Endometrium (tissue), 2 donors: Measurements from ENCODE around the gene RBM24.

Experiments used
- FAIRE-seq: peaks from 2 replicates; lab custom pipeline; 2012; peaks lifted over from hg19 to GRCh38; lab: Jason Lieb, UNC
- donor health status: control.
- donor health status: control.

RBM24 gene

DNA sequence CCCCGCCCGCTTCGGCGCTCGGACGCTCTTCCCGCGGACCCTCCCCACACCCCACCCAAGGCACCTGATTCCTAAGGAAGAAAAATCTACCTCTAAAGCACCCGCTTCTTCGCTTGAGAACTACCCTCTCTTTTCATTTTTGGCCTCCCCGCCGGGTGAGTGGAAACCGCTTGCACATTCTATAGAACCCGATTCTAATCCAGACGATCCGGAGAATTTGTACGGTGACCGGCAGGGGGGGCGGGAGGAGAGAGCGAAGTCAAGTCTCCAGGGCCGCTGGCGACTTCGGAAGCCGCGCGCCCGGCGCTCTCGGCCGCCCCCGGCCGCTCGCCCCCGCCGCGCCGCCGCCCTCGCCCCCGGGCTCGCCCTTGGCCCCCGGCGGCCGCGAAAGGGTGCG is at the start of gene RBM24:
Gene RBM24, plus strand, starts transcription at position 262 of the 397 bp plus-strand sequence. CDS start 221 bp downstream, outside the sequence.
- no peak for FAIRE-seq

DNA sequence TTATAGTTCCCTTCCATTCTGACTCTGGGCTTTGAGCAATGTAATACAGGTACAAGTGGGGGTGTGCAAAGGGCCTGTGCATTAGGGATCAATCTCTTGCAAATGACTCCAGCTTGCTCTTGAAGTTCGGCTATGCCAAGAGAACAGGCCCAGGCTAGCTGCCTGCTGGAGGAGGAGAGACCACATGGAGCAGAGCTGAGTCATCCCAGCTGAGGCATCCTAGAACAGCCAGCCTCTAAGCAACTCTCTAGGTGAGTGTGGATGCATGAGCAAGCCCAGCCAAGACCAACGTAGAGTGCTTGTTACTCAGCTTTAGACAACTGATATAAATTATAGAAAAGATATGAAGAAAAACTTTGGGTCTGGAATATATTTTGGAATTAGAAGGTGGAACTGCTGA is 47.6 kb upstream of the RBM24 start:
- no peak for FAIRE-seq

DNA sequence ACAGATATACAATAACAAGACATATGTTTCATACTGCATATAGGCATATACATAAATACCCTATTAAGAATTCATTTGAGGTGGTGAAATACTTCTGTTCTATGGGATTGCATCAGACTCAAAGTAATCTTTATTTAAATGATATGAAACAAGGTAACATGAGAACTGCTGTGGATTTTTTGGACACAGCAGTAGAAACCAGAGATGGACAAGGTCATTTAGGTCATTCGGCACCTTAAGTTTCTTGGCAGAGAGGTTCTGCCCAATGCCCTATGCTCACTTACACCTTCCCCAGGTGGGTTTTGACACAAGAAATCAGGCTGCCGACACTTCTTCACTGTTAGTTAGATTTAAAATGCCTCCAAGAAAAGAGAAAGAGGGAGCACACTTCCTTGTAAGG is 43.9 kb upstream of the RBM24 start:
- FAIRE-seq: no peak

DNA sequence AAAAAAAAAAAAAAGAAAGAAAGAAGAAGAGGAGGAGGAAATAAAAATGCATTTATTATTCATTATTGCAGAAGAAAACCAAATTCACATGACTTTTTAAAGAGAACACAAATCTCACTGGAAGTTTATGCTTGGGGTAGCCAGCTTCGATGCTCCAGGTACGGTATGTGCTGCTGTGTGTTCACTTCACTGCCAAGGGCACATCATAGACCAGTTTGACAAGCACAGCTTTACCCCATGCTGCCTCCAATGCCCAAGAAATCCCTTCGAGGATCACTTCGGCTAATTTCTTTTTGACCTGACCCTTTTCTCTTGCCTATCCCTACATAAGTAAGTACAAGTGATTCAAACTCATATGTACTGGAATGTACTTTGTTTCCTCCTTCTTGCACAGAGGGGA is 41.9 kb upstream of the RBM24 start:
- FAIRE-seq: no peak

DNA sequence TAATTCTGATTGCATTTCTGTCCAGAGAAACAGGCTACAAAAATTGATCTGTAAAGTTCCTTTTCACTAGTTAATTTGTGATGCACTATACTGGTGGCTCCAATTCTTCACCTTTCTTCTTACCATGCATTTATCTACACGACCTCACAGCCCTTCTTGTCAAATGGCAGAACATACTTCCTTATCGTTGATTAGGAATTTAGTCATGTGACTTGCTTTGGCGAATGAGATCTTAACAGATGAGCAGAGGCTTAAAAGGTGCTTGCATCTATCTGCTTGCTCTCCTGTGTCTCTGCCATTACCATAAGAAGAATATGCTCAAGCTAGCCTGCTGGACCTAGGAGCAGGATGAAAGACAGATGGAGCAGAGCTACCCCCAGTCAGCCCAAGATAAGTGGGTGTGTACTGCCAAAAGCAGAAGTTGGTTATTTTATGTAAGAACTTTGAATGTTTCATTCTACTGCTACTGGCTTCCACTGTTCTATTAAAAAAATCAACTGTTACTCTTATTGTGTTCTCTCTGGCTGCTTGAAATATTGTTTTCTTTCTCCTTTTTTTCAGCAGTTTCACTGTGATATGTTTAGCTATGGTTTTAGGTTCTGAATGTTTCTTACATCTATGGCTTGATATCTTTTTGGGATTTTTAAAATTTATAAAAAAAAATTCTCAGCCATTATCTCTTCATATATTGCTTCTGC is 40.2 kb upstream of the RBM24 start:
- FAIRE-seq: no peak

DNA sequence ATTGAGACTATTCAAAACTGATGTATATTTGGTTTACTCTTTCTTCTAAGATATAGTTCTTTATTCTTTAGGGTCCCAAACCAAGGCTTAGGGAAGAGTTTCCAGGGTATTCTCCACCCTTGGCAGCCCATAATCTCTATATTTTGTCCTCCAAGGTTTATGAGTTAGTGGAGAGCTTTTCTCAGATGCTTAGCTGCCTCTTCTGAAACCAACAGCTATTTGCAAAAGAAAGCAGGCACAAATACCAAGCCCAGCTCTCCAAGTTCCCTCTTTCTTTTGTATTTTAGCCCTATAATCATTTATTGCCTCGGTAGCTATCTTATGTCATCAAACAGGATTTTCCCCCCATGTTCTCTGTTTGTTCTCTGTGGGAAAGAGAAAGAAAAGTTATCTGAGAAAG is 39.1 kb upstream of the RBM24 start:
- FAIRE-seq: no peak

DNA sequence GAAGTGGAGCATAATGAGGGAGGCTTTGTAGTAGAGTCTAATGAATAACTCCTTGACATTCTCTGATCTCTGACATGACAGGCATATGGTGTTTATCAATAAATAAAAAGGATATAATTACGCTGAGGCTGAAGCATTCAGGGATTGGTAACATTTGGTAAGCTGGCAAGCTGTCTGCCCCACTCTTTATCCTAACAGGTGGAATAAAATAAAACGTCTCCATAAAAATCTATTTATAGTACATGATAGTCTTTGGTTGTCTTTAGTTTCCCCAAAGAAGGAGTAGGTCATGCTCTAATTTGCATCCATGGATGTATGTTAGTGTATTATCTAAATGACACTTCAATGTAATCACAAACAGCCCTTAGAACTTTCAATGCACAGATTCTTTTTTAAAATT is 30.9 kb upstream of the RBM24 start:
- FAIRE-seq: no peak

DNA sequence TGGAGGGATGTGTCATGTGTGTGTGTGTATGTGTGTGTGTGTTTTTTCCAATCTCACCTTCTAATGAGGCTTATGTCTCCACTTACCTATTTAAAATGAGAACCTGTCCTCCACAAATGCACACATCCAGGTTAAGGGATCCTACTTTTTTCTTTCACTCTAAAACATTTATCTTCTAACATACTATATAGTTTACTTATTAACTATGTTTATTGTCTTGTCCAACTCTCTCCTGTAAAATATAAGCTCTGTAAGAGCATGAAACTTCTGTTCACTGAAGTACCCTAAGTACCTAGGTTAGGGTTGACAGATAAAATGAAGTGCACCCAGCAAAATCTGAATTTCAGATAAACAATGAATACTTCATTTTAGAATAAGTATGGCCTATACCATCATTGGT is 29.2 kb upstream of the RBM24 start:
- no peak for FAIRE-seq

DNA sequence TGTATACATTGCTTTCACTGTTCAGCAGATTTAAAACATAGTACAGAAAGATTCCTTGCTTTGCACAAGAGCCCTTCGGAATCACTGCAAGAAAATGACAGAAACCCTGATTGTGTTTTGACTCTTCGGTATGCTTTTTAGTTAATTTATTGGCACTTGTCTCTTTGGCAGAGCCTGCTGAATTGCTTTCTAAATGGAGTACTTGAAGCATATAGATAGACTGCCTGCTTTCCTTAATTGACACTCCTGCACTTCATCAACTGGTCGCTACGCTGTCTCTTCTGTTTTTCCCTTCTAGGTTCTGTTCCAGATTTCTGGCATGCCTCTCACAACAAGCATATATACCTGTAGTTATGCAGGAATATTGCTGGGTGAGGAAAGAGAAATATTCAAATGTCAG is 22.4 kb upstream of the RBM24 start:
- no peak for FAIRE-seq

DNA sequence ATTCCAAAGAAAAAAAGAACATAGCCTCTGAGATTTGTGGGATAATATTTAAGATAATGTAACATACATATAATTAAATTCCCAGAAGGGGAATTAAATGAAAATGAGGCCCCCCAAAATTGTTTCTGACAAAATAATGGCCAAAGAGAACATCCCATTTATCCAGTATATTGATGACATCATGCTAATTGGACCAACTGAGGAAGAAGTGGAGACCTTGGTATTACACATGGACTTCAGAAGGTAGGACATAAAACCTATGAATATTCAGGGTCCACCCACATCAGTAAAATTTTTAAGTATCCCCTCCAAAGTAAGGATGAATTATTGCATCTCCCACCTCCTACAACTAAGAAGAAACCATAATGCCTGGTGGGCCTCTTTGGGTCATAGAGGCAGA is 15.6 kb upstream of the RBM24 start:
- FAIRE-seq: no peak

DNA sequence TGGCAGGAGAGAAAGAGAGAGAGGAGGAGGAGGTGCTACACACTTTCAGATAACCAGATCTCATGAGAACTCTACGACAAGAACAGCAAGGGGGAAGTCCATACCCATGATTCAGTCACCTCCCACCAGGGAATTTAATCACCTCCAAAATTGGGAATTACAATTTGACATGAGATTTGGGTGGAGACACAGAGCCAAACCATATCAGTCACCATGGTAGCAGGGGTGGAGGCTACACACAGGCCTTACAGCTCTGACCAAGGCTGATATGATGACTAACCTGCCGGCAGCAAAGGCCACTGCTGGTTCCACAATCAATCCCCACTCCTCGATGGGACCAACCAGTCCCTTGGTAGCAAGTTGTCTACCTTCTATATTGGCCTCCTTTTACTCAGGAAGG is 13.6 kb upstream of the RBM24 start:
- FAIRE-seq: no peak

DNA sequence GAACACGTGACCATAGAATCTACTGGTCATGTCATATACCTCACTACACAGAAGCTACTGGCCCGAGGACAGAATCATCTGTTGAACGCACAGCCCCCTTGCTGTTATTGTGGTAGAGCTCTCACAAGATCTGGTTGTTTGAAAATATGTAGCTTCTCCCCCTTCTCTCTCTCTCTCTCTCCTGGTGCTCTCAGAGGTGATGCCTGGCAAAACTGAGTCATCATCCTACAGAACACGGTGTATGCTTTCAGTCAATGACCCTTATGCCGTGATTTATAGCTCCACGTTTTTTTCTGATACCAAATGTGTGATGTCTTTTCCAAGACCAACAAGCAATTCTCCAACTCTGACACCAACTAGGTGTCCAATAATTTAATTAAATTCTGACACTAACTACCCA is 13.0 kb upstream of the RBM24 start:
- FAIRE-seq: no peak

DNA sequence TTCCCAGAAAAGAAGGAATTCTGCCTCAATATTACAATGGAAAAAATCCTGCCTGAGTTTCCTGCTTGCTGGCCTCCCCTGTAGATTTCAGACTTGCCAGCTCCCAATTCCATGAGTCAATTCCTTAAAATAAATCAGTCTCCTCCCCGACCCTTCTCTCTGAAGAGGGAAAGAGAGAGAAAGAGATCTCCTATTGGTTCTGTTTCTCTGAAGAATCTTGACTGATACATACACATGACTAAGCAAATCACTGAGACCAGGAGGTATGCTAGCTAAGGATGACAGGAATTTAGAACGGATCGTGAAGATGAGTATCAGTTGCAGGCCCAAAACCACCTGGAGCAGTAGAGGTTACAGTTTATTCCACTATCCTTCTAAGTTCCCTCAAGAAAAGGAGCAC is 11.3 kb upstream of the RBM24 start:
- no peak for FAIRE-seq

DNA sequence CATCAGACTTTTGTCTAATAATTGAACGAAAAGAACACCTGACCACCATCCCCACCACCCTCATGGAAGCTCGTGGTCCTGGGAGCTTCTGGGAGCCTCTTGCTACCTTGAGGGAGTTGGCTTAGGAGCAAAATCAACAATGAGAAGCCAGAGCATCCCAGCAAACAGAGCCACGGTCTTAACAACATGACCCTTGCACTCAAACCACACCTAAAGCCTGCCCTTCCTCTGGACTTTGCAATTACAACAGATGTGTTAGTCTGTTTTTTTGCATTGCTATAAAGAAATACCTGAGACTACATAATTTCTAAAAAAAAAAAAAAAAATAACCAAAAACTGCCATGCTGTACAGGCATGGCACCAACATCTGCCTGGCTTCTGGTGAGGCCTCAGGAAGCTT is 9.5 kb upstream of the RBM24 start:
- no peak for FAIRE-seq

DNA sequence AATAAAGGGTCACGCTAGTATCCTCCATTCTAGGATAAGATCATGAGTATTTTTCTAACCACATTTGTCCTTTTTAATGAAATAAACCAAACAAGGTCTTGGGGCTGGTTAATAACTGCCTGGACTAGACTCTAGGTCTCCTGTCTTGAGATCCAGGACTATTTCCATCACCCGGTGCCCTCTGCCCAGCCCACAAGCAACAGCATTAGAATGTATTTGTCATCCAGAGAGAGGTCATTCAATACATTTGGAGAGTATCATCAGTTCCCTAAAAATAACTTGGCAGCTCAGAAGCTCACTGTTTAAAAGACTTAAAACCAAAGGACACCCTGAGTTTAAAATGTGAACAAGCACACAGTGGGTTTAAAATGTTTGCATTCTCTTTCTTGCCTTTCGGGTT is 4.4 kb upstream of the RBM24 start:
- FAIRE-seq: no peak

DNA sequence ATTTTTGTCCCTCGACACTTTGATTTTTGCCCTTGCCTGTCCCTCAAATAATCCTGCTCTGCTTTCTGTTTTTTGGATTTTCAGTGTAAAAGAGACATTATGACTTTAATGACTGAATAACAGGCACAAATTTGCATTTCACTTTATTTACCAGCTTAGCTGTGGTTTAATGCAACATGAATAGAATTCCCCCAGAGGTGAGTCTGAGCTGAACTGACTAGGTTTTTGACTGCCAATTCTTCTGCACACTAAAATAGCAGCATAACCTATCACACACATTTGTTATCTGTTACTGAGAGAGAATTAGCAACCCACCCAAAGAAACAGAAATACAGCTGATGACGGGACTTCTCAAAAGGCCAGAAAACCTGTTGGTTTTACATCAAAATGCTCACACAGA is 3.9 kb upstream of the RBM24 start:
- FAIRE-seq: no peak

DNA sequence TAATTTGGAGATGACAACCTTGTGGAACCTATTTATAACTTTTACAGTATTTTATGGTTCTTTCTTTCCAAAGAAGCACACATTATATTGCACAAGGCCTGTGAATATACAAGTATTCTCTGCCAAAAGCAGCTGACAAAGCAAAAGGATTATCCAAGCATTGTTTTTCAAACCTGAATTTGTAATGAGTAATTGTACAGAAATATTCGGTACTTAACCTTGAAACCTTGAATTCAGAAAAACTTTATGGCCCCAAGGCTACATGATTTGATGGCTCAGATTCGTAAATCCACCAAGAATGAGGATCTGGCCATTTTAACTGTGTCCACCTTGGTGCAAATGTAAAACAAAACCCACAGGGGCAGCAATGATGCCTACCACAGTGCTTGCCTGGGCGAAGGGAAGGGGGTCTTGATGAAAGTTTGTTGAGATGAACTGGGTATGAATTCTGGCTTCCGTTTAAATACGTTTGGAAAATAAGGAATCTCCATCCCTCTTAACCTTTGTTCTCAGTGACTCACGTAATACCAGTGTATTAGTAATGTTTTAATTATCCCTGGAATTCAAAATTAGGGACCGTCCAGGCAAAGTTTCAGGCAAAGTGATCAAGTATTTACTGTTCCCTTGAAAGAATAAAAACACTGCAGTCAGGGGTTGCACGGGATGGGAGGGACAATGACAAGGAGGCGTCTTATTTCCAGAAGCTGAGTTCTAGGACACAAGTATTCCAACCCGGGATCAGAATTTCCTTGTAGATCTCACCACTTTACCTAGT is 2.7 kb upstream of the RBM24 start:
- no peak for FAIRE-seq

DNA sequence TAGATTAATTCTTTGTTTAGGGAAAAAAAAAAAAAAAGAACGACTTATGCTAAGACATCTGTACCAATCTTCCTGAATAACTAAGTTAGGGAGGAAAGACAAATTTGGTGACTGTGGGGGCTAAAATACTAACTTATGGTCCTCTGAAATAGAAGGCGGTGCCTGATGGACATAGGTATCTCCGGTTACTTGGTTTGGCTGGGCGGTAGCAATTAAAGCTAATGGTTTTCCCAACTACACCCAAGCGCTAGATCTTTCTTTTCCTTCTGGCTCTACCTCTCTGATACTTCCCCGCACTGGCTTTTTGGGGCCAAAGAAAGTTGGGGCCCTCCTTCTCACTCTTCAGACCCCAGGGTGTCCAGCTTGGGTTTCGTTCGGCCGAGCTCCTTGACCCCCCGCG is 1.0 kb upstream of the RBM24 start:
- FAIRE-seq: no peak

DNA sequence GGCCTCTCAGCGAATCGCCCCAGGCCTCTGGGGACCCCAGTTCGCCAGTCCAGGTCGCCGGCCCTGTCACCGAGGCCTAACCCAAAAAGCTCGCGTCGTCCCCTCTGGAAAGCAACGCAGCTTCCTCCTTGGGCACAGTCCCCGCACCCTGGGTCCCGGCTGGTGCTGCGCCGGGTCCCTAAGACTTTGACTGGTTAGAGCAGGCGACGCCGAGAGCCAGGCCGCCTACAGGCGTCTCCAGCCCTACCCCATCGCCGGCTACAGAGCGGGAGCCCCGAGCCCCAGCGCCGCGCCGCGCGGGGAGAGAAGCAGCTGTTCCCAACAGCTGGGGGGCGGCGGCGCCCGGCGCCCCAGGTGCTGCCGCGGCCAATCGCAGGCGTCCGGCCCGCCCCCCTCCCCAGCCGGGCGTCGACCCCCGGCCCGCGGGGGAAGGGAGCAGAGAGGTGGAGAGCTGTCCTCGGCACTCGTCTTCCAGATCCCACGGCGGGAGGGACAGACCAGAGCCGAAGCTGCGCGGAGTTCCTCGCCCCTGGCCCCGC is 540 bp upstream of the RBM24 start:
- no peak for FAIRE-seq

DNA sequence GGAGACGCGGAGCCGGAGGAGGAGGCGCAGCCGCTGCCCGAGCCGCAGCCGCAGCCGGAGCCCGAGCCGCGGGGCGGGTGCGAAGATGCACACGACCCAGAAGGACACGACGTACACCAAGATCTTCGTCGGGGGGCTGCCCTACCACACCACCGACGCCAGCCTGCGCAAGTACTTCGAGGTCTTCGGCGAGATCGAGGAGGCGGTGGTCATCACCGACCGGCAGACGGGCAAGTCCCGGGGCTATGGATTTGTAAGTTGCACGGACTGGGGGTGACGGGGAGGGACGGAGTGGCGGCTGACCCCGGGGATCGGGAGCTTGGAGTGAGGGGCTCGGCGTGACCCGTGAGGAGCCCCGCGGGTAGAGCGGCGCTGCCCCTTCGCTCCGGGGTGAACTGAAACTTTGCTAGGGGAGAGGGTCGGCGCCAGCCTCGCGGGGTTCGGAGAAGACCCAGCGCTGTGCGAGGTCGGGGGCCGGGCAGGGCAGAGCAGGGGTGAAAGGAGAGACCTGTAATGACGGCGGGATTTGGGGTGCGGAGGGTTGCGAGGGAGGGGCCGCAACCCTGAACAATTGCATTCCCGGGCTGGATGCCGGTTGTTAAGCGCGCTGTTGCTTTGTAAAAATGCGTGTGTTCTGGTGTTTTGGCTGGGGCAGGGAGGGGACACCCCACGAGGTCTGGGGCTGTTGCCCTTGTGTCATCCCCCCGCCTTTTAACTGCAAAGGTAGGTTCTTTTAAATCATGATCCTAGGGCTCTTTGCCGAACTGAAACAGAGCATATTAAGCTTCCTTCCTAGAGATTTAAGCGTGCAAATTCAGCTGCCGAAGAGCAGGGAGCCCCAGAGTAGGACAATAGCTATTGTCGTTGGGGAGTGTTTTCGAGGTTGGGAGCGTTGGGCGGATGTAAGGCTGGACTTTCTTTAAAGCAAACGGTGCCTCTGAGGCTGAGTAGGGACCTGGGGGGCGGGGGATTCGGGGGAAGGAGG is 628 bp downstream of the RBM24 start:
- FAIRE-seq: no peak

DNA sequence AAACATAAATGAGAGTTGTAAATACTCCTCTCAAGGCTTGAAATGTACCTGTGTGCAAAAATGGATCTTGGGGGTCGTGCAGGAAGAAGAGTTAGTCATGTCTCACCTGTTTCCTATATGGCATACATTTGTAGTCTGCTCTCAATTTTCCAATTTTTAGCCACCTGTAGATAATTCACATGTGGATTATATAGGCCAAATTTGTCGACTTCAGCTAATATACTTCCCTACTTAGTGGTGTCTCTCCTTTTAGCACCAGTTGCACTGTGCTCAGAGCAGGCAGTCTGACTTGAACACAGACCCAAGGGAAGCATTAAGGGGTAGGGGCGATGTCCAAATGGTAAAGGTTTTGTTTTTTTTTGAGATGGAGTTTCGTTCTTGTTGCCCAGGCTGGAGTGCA is 1.9 kb downstream of the RBM24 start:
- no peak for FAIRE-seq

DNA sequence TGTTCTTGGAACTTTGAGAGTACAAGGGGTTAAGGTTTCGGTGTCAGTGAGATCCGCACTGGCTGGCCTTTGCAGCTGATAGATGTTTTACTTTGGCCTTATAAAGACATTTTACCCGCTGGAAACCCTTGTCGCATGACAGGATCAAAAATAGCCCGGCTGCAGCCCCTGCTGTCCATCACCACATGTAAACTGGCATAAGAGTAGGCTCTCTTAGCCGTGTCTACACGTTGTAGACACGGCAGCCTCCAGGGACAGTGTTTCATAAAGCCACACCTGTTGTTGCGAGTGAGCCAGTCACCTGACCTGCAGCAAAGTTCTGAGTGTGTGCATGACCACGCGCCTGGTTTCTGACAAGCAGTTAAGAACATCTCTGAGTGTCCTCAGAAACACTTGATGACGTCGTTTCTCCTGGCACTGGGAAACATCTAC is 8.5 kb downstream of the RBM24 start:
- no peak for FAIRE-seq
